Skeletal muscle satellite cell (primary cell): Measurements from ENCODE around the gene ARAP1.

Source experiments
- H3K27me3 ChIP-seq: 2 replicates; pipeline ENCODE4 v1.7.0; 2013; ENCODE audit warnings: low read length; ENCODE audit not compliant: control insufficient read depth, insufficient read depth
- H3K36me3 ChIP-seq: 2 replicates; pipeline ENCODE4 v1.7.0; 2013; ENCODE audit warnings: mild to moderate bottlenecking, control low read depth, low read length; ENCODE audit not compliant: insufficient read depth
- H3K4me1 ChIP-seq: 2 replicates; pipeline ENCODE4 v1.7.0; 2013; ENCODE audit warnings: low read length; ENCODE audit not compliant: control insufficient read depth, insufficient read depth
- H3K4me2 ChIP-seq: 2 replicates; pipeline ENCODE4 v1.7.0; 2013; ENCODE audit warnings: mild to moderate bottlenecking, low read length
- H3K4me3 ChIP-seq: 2 replicates; pipeline ENCODE4 v1.7.0; 2013; ENCODE audit warnings: low read length
- H3K9ac ChIP-seq: 2 replicates; pipeline ENCODE4 v1.7.0; 2013; ENCODE audit warnings: mild to moderate bottlenecking, low read depth, low read length, moderate library complexity
- H3K9me3 ChIP-seq: replicated peaks from 2 replicates; pipeline ENCODE4 v1.7.0; 2013; ENCODE audit warnings: mild to moderate bottlenecking, control low read depth, low read length

ARAP1 gene

DNA sequence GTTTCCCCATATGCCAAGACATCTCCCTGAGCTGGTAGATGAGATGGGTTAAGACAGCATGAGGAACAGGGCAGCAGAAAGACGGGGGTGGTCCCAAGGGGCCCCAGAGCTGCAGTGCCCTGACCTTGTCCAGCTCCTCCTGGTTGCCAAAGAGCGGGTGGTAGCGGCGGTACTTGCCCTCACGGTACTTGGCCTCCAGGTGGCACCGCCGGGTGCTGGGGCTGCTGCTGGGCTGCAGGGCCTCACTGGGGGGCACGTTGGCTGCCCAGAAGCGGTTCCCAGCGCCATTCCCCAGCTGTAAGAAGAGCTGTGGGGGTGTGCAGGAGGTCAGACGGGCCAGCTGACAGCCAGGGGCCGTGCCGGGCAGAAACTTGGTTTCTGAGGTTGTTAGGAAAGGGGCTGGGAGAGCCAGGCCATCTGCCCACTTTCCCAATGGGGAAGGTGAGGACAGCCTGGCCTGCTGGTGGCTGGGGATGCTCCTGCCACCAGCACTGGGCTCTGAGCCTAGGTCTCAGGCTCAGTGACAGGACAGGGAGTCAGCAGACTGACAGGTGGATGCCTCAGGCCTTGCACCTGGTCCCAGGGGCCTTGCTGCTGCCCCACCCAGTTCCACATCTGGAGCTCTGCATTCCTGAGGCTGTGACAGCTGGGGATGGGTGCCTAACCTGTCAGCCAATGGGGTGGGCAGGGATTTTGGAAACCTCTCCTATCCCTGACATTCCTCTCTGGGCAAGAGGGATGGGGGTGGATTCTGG is 48.0 kb downstream of the ARAP1 start:
- Histone ChIP-seq H3K36me3 (peaks cover 73% of the 10 kb centered on the region), H3K4me3 (no peak overlapping the region), H3K9me3 (no peaks in the 10 kb centered on the region), H3K4me1 (peaks cover 27% of the 10 kb centered on the region), H3K4me2 (peak overlapping the region; percentile 26), H3K9ac (peak overlapping the region; percentile 9), H3K27me3 (no peaks in the 10 kb centered on the region)

DNA sequence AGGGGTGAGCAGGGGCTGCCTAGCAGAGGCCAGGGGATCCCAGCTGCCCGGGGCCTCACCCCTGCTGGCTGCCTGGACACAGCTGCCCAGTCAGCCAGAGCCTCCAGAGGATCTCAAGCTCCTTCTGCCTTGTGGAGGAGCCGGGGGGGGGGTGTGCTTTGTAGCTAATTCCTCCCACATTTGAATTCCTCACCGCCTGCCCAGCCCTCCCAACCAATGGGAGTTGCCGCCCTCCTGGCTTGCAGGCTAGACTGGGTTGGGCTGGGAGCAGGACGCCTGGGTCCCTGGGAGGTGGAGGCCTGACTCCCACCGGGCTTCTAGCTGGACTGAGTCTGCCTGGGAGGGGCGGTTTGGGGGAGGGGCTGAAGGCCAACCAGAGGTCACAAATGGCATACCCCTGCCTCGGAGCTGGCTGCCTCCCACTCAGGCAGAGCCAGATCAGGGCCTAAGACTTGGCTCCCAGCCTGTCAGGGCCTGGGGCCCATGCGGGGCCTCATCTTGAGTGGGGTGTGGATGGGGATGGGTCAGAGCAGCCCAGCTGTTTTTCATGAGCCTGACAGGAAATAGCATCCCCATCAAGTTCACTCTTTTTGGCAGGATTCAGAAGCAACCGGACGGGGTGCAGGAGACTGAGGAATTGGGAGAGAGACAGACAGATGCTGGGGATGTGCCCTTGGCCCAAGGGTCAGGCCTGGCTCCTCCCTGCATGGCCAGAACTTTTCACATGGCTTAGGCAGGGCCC is 48.8 kb downstream of the ARAP1 start:
- Histone ChIP-seq H3K27me3 (no peaks in the 10 kb centered on the region), H3K36me3 (peaks cover 76% of the 10 kb centered on the region), H3K4me1 (peaks cover 27% of the 10 kb centered on the region), H3K4me3 (no peak overlapping the region), H3K4me2 (peak overlapping the region; percentile 26), H3K9me3 (no peaks in the 10 kb centered on the region), H3K9ac (peak overlapping the region; percentile 9)

DNA sequence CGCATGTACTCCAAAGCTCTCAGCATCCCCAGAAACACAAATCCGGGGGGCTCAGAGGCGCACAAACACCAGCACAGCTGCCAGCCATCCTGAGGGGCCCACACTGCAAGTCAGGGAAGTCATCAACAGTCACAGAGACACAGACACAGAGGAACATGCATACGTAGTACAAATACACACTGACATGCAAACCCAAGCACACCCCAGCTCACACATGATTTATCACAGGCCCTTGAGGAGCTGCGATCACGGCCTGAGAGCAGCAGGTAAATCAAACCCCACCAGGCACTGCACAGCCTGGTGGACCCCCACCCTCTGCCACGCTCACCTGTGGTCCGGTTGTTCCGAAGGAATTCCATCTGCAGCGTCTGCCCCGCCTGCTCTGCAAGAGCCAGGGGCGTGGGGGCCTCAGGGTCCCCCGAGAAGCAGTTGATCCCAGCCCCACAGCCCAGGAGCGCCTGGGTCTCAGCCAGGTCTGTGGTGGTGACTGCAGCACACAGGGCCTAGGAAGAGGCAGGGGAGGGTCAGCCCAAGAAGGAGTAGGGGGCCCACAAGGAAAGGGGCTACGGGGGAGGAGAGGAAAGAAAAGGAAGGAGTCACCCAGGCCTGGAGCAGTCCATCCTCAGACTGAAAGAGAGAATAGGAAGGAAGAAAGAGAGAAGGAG is 49.5 kb downstream of the ARAP1 start:
- Histone ChIP-seq H3K36me3 (peaks cover 77% of the 10 kb centered on the region), H3K4me1 (peaks cover 27% of the 10 kb centered on the region), H3K4me3 (no peak overlapping the region)

DNA sequence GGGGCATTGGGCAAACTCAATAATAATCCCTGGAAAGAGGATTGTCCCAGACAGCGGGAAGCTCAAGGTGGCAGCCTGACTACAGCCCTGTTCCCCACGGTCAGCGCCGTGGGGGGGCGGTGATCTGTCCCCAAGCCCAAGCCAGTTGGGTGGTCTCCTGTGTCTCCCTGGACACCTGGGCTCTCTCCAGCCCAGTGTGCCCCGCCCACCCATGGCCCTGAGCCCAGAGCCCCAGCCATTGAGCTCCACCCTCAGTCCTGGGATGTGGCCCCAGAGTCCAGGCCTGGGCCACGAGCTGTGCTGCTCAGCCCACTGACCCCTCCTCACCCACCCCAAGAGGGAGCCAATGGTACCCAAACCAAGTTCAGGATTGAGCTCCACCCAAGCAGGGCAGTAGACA is 50.1 kb downstream of the ARAP1 start:
- Histone ChIP-seq H3K4me1 (peaks cover 27% of the 10 kb centered on the region), H3K9ac (no peak overlapping the region), H3K4me3 (no peak overlapping the region), H3K36me3 (peaks cover 74% of the 10 kb centered on the region), H3K9me3 (no peaks in the 10 kb centered on the region), H3K4me2 (no peak overlapping the region), H3K27me3 (no peaks in the 10 kb centered on the region)

More for the DNA sequence above, 49.5 kb downstream of the ARAP1 start:
- Histone ChIP-seq H3K4me2 (no peak overlapping the region), H3K9ac (no peak overlapping the region), H3K9me3 (no peaks in the 10 kb centered on the region), H3K27me3 (no peaks in the 10 kb centered on the region)

DNA sequence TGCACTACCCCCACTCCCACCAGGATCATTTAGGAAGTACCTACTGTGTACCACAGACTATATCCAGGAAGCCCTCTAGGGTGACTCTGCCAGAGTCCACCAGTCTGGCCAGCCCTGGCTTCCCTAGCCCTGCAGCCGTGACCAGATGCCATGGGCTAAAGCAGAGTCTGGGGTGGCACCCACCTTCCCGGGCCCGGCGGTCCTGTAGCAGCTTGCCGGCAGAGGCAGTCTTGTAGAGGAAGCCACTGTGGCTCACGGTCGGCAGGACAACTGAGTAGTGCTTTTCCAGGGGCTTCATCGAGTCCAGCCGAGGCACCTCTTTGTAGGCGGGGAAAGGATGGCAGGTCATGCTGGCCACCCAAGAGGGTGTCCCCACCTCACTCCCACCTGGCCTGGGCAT is 50.7 kb downstream of the ARAP1 start:
- Histone ChIP-seq H3K4me1 (peaks cover 27% of the 10 kb centered on the region), H3K9ac (no peak overlapping the region), H3K36me3 (peaks cover 71% of the 10 kb centered on the region), H3K4me3 (no peak overlapping the region), H3K27me3 (no peaks in the 10 kb centered on the region), H3K9me3 (no peaks in the 10 kb centered on the region), H3K4me2 (no peak overlapping the region)

GRCh38 chr11:72700146-72700545 is 52.1 kb downstream of the ARAP1 start:
- Histone ChIP-seq H3K9ac (no peak overlapping the region), H3K36me3 (peaks cover 68% of the 10 kb centered on the region), H3K4me3 (no peak overlapping the region), H3K4me2 (no peak overlapping the region), H3K27me3 (no peaks in the 10 kb centered on the region), H3K9me3 (no peaks in the 10 kb centered on the region), H3K4me1 (peaks cover 27% of the 10 kb centered on the region)

GRCh38 chr11:72697814-72698213 is 54.4 kb downstream of the ARAP1 start:
- peaks cover 10% of the 10 kb centered on the region for H3K4me1 ChIP-seq
- H3K4me2 ChIP-seq, result no peak overlapping the region
- H3K9ac ChIP-seq, result no peak overlapping the region
- no peaks in the 10 kb centered on the region for H3K9me3 ChIP-seq
- peaks cover 69% of the 10 kb centered on the region for H3K36me3 ChIP-seq
- no peaks in the 10 kb centered on the region for H3K27me3 ChIP-seq
- no peak overlapping the region for H3K4me3 ChIP-seq

DNA sequence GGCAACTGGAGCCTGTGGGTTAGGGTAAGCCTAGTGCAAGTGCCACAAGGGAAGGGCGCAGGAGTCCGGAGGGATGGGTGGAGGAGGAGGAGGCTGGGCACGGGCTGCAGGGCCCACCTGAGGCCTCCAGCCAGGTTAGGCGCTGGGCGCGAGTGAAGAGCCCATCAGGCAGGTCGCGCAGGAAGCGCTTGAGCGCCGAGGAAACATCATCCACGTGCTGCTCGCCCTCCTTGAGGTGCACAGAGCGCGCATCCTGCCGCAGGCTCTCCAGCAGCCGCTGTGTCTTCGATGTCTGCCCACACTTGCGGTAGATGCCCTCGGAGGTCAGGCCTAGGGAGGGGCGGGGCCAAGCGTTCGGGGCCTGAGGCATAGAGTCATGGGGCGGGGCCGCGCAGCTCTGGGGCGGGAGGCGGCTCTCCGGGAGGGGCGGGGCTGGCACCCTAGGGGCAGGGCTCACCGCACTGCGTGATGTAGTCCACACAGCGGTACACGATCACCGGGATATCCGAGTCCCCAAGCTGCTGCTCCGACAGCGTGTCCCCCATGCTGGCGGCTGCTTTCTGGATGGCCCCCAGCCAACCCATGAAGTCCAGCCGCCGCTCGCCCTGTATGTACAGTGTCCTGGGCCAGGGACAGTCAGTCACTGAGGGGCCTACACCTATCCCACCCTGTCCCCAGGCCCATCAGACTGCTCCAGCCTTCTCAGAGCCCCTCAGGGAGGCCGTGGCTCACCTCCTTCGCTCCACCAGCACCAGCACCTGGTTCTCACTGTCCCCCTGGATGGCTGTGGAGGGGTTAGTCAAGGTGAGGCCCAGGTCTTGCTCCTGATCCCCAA is 55.1 kb downstream of the ARAP1 start:
- H3K4me3 ChIP-seq, result no peak overlapping the region
- H3K27me3 ChIP-seq, result no peaks in the 10 kb centered on the region
- H3K36me3 ChIP-seq, result peaks cover 73% of the 10 kb centered on the region
- H3K9me3 ChIP-seq, result no peaks in the 10 kb centered on the region
- no peak overlapping the region for H3K4me2 ChIP-seq
- no peak overlapping the region for H3K9ac ChIP-seq
- peaks cover 8% of the 10 kb centered on the region for H3K4me1 ChIP-seq

- Histone ChIP-seq H3K27me3 (no peaks in the 10 kb centered on the region), H3K36me3 (peaks cover 79% of the 10 kb centered on the region), H3K4me2 (no peak overlapping the region), H3K4me3 (no peak overlapping the region), H3K9me3 (no peaks in the 10 kb centered on the region), H3K4me1 (peaks cover 7% of the 10 kb centered on the region), H3K9ac (no peak overlapping the region)
Measured at GRCh38 chr11:72695354-72695753, 56.9 kb downstream of the ARAP1 start.

DNA sequence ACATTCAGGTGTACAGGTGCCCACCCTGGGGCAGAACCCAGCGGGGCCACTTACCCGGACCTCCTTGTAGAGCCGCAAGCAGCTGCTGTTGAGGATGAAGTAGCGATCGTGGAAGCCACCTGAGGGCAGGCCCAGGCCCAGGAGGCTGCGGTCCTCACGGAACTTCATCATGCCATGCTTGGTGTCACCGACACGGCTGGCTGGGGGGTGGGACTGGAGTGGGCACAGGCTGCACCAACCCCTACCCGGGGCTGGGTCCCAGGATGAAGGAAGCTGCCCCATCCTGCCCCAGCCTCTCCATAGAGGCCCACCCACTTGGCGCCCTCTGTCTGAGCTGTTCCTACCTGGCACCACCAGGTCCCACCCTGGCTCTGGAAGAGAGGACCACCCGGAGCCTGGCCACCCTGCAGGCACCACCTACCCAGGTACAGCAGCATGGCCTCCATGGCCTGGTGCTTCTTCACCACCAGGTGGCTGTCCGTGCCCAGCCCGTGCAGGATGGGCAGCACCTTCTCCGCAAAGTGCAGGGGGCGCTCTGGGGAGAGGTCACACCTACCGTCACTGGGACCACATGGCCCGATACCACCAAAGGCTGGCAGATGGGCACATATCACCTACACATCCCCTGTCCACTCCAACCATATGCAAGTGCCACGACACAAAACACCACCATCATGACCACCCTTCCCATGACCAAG is 58.8 kb downstream of the ARAP1 start:
- Histone ChIP-seq H3K4me3 (no peak overlapping the region), H3K36me3 (peaks cover 67% of the 10 kb centered on the region), H3K4me2 (no peak overlapping the region), H3K27me3 (no peaks in the 10 kb centered on the region), H3K9ac (no peak overlapping the region), H3K4me1 (no peaks in the 10 kb centered on the region), H3K9me3 (no peaks in the 10 kb centered on the region)
